HepG2 (cell line): ENCODE results near the gene GNB3. TPM values are rescaled to one million over a fixed set of nuclear protein-coding genes. Genes with fewer than 3 reads are reported as not detected.

ENCODE experiments used
- EZH2 ChIP-seq: conservative IDR thresholded peaks from 2 replicates; pipeline ENCODE4 v1.6.1; 2012; ENCODE audit warnings: mild to moderate bottlenecking, low read depth, low read length, moderate library complexity
- HIVEP1 ChIP-seq: sonication (generic); formaldehyde crosslinking; IDR thresholded peaks from 2 replicates; pipeline ENCODE4 v1.4.0; 2020; ENCODE audit warnings: mild to moderate bottlenecking, missing genetic modification reagents
- NFE2L2 ChIP-seq: fragments of 150-350 bp; IDR thresholded peaks from 2 replicates; pipeline ENCODE4 v1.6.1; 2014; ENCODE audit warnings: low read length
- REL ChIP-seq: sonication (generic); formaldehyde crosslinking; conservative IDR thresholded peaks from 2 replicates; pipeline ENCODE4 v1.8.0; 2022; ENCODE audit warnings: mild to moderate bottlenecking, missing genetic modification reagents, moderate library complexity
- REXO4 ChIP-seq: sonication (generic); formaldehyde crosslinking; IDR thresholded peaks from 2 replicates; pipeline ENCODE4 v1.8.0; 2022; ENCODE audit warnings: missing genetic modification reagents, mild to moderate bottlenecking, borderline replicate concordance
- SOX6 ChIP-seq, 2 experiments: fragments of 450-650 bp in 1 of 2; sonication (generic) in 1 of 2; formaldehyde crosslinking in 1 of 2; IDR thresholded peaks; 2 replicates each; pipeline versions ENCODE4 v1.4.0 to v1.6.1; 2017 to 2020; ENCODE audit warnings: antibody characterized with exemption in 1 of 2, mild to moderate bottlenecking in 1 of 2, missing genetic modification reagents in 1 of 2
- XRCC5 ChIP-seq: fragments of 200-400 bp; formaldehyde crosslinking; optimal IDR thresholded peaks from 2 replicates; pipeline ENCODE3; 2017; ENCODE audit warnings: mild to moderate bottlenecking, low read length
- ZNF205 ChIP-seq: IDR thresholded peaks from 2 replicates; pipeline ENCODE4 v1.6.1; 2018; ENCODE audit warnings: missing biosample characterization, missing genetic modification reagents
- ZNF317 ChIP-seq: sonication (generic); formaldehyde crosslinking; IDR thresholded peaks from 2 replicates; pipeline ENCODE4 v1.5.0; 2020; ENCODE audit warnings: mild to moderate bottlenecking, missing genetic modification reagents
- ZNF331 ChIP-seq: sonication (generic); formaldehyde crosslinking; IDR thresholded peaks from 2 replicates; pipeline ENCODE4 v1.4.0; 2020; ENCODE audit warnings: missing genetic modification reagents
- ZNF616 ChIP-seq: sonication (generic); formaldehyde crosslinking; IDR thresholded peaks from 2 replicates; pipeline ENCODE4 v1.5.0; 2020; ENCODE audit warnings: low read depth, mild to moderate bottlenecking, missing genetic modification reagents
- ZNF619 ChIP-seq: sonication (generic); formaldehyde crosslinking; IDR thresholded peaks from 2 replicates; pipeline ENCODE4 v1.4.0; 2020; ENCODE audit warnings: mild to moderate bottlenecking, missing genetic modification reagents
- ZNF660 ChIP-seq: sonication (generic); formaldehyde crosslinking; IDR thresholded peaks from 2 replicates; pipeline ENCODE4 v1.5.1; 2020; ENCODE audit warnings: mild to moderate bottlenecking, low read depth, missing genetic modification reagents, borderline replicate concordance
- ZNF83 ChIP-seq: sonication (generic); formaldehyde crosslinking; IDR thresholded peaks from 2 replicates; pipeline ENCODE4 v1.4.0; 2020; ENCODE audit warnings: missing genetic modification reagents, mild to moderate bottlenecking, borderline replicate concordance
- polyA plus RNA-seq, 8 experiments: library from polyadenylated mRNA; depleted of rRNA in 3 of 8; stranded (reverse) in 7 of 8; unstranded in 1 of 8; fragments of >200 nt; fragmentation: Illumina TruSeq in 4 of 8; extraction: Trizol in 4 of 8; gene quantifications; 2 replicates each; pipeline versions ENCODE4 v1.2.1 to v1.2.3, GENCODE V29; 2011 to 2016; ENCODE audit warnings: low read depth in 4 of 8, missing spikeins in 1 of 8, mixed read lengths in 1 of 8; ENCODE audit not compliant: insufficient read depth in 1 of 8
- total RNA-seq, 5 experiments: library from RNA; depleted of rRNA; stranded (reverse); fragments of >200 nt; fragmentation: Illumina TruSeq; extraction: Trizol; gene quantifications; 2 replicates each; pipeline ENCODE4 v1.2.3, GENCODE V29; 2016; ENCODE audit warnings: low read depth in 1 of 5
- TF ChIP-seq, protein P1 (sequence below): sonication (generic); formaldehyde crosslinking; IDR thresholded peaks from 2 replicates; pipeline ENCODE4 v1.4.0; 2020; ENCODE audit warnings: mild to moderate bottlenecking, missing genetic modification reagents
- TF ChIP-seq, protein P2 (sequence below): IDR thresholded peaks from 2 replicates; pipeline ENCODE4 v1.6.1; 2016; ENCODE audit warnings: mild to moderate bottlenecking
- TF ChIP-seq, protein P3 (sequence below): sonication (generic); formaldehyde crosslinking; IDR thresholded peaks from 2 replicates; pipeline ENCODE4 v1.8.0; 2022; ENCODE audit warnings: missing genetic modification reagents, mild to moderate bottlenecking, moderate library complexity, borderline replicate concordance
- TF ChIP-seq, protein P4 (sequence below): sonication (generic); formaldehyde crosslinking; IDR thresholded peaks from 2 replicates; pipeline ENCODE4 v1.4.0; 2020; ENCODE audit warnings: missing genetic modification reagents, borderline replicate concordance
- TF ChIP-seq, protein P5 (sequence below): sonication (generic); formaldehyde crosslinking; IDR thresholded peaks from 2 replicates; pipeline ENCODE4 v1.8.0; 2022; ENCODE audit warnings: mild to moderate bottlenecking, missing genetic modification reagents, borderline replicate concordance

Gene GNB3
- total and polyA plus RNA-seq, 2 of the 13 experiments (the other 11 are each of a cell fraction or from before 2014, with no cell fraction given) = 1.3 to 3.6 TPM

DNA sequence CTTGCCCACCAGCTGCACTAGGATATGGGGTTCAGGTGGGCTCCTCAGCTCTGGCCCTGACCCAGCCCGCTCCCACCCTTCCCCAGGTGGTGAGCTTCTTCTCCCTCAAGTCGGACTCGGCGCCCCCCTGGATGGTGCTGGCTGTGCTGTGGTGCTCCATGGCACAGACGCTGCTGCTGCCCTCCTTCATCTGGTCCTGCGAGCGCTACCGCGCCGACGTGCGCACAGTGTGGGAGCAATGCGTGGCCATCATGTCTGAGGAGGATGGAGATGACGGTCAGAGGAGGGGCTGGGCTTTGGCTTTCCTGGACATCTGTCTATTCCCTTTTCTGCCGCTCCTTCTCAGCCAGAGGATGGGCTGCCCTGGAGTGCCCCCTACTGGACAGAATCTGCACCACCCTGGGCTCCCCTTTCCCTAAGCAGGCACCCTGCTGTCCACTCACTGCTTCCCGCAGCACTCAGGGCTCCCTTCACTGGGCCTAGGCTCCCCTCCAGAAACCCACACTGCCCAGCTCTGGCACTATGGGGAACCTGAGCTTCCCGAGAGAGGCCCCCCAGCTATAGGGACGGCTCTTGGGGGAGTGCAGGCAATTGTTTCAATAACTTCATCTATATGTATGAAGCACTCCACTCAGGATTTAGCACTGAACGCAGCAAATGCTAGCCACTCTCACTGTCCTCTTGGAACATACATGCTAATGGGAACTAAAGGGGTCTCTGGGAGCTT is 15.2 kb upstream of the GNB3 start (continued):
- TF ChIP-seq, protein P1, sequence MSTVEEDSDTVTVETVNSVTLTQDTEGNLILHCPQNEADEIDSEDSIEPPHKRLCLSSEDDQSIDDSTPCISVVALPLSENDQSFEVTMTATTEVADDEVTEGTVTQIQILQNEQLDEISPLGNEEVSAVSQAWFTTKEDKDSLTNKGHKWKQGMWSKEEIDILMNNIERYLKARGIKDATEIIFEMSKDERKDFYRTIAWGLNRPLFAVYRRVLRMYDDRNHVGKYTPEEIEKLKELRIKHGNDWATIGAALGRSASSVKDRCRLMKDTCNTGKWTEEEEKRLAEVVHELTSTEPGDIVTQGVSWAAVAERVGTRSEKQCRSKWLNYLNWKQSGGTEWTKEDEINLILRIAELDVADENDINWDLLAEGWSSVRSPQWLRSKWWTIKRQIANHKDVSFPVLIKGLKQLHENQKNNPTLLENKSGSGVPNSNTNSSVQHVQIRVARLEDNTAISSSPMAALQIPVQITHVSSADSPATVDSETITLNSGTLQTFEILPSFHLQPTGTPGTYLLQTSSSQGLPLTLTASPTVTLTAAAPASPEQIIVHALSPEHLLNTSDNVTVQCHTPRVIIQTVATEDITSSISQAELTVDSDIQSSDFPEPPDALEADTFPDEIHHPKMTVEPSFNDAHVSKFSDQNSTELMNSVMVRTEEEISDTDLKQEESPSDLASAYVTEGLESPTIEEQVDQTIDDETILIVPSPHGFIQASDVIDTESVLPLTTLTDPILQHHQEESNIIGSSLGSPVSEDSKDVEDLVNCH (CRISPR knock-in tag) = no peak
- TF ChIP-seq HIVEP1 (no peak), ZNF83 (0 out of 2 replicates have a peak, but pooled peaks have one; percentile 48), REL (CRISPR knock-in tag) (0 out of 2 replicates have a peak, but pooled peaks have one; percentile 29), ZNF205 (CRISPR knock-in tag) (no peak), ZNF619 (CRISPR knock-in tag) (no peak), SOX6 (IDR thresholded peaks at IDR 0.05) (no peak), SOX6 (CRISPR knock-in tag; IDR thresholded peaks at IDR 0.05) (no peak), ZNF616 (CRISPR knock-in tag) (no peak), XRCC5 (peak; percentile 91), ZNF660 (CRISPR knock-in tag) (no peak), REXO4 (CRISPR knock-in tag) (no peak), EZH2 (no peak), NFE2L2 (no peak), ZNF331 (CRISPR knock-in tag) (no peak), ZNF317 (CRISPR knock-in tag) (no peak)
- TF ChIP-seq, protein P2, sequence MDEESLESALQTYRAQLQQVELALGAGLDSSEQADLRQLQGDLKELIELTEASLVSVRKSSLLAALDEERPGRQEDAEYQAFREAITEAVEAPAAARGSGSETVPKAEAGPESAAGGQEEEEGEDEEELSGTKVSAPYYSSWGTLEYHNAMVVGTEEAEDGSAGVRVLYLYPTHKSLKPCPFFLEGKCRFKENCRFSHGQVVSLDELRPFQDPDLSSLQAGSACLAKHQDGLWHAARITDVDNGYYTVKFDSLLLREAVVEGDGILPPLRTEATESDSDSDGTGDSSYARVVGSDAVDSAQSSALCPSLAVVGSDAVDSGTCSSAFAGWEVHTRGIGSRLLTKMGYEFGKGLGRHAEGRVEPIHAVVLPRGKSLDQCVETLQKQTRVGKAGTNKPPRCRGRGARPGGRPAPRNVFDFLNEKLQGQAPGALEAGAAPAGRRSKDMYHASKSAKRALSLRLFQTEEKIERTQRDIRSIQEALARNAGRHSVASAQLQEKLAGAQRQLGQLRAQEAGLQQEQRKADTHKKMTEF (CRISPR knock-in tag) = no peak
- TF ChIP-seq, protein P3, sequence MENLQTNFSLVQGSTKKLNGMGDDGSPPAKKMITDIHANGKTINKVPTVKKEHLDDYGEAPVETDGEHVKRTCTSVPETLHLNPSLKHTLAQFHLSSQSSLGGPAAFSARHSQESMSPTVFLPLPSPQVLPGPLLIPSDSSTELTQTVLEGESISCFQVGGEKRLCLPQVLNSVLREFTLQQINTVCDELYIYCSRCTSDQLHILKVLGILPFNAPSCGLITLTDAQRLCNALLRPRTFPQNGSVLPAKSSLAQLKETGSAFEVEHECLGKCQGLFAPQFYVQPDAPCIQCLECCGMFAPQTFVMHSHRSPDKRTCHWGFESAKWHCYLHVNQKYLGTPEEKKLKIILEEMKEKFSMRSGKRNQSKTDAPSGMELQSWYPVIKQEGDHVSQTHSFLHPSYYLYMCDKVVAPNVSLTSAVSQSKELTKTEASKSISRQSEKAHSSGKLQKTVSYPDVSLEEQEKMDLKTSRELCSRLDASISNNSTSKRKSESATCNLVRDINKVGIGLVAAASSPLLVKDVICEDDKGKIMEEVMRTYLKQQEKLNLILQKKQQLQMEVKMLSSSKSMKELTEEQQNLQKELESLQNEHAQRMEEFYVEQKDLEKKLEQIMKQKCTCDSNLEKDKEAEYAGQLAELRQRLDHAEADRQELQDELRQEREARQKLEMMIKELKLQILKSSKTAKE (CRISPR knock-in tag) = no peak
- TF ChIP-seq, protein P4, sequence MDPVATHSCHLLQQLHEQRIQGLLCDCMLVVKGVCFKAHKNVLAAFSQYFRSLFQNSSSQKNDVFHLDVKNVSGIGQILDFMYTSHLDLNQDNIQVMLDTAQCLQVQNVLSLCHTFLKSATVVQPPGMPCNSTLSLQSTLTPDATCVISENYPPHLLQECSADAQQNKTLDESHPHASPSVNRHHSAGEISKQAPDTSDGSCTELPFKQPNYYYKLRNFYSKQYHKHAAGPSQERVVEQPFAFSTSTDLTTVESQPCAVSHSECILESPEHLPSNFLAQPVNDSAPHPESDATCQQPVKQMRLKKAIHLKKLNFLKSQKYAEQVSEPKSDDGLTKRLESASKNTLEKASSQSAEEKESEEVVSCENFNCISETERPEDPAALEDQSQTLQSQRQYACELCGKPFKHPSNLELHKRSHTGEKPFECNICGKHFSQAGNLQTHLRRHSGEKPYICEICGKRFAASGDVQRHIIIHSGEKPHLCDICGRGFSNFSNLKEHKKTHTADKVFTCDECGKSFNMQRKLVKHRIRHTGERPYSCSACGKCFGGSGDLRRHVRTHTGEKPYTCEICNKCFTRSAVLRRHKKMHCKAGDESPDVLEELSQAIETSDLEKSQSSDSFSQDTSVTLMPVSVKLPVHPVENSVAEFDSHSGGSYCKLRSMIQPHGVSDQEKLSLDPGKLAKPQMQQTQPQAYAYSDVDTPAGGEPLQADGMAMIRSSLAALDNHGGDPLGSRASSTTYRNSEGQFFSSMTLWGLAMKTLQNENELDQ (CRISPR knock-in tag) = no peak
- TF ChIP-seq, protein P5, sequence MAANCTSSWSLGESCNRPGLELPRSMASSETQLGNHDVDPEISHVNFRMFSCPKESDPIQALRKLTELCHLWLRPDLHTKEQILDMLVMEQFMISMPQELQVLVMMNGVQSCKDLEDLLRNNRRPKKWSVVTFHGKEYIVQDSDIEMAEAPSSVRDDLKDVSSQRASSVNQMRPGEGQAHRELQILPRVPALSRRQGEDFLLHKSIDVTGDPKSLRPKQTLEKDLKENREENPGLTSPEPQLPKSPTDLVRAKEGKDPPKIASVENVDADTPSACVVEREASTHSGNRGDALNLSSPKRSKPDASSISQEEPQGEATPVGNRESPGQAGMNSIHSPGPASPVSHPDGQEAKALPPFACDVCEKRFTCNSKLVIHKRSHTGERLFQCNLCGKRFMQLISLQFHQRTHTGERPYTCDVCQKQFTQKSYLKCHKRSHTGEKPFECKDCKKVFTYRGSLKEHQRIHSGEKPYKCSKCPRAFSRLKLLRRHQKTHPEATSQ (CRISPR knock-in tag) = no peak
